SK-N-SH treated with all-trans-retinoic acid at 6 μM for 48 hours (cell line): ENCODE results near the gene NTM.

ENCODE experiments used
- ARNTL ChIP-seq: fragments of 450-650 bp; formaldehyde crosslinking; IDR thresholded peaks from 2 replicates; pipeline ENCODE4 v1.5.0; 2020; ENCODE audit warnings: low read depth, mild to moderate bottlenecking, moderate library complexity, borderline replicate concordance
- PPARA ChIP-seq: fragments of 250-450 bp; sonication (Bioruptor Pico); IDR thresholded peaks from 2 replicates; pipeline ENCODE4 v1.5.0; 2020; ENCODE audit warnings: mild to moderate bottlenecking, borderline replicate concordance
- RARB ChIP-seq: fragments of 250-450 bp; sonication (Bioruptor Pico); IDR thresholded peaks from 2 replicates; pipeline ENCODE4 v1.8.0; 2021; ENCODE audit warnings: mild to moderate bottlenecking, moderate library complexity
- TCF4 ChIP-seq: fragments of 250-450 bp; sonication (Bioruptor Pico); IDR thresholded peaks from 2 replicates; pipeline ENCODE4 v1.8.0; 2021; ENCODE audit warnings: mild to moderate bottlenecking, moderate library complexity, borderline replicate concordance
- TSHZ2 ChIP-seq: fragments of 250-450 bp; sonication (Bioruptor Pico); IDR thresholded peaks from 2 replicates; pipeline ENCODE4 v1.5.0; 2020; ENCODE audit warnings: mild to moderate bottlenecking, moderate library complexity
- ZFP3 ChIP-seq: fragments of 250-450 bp; sonication (Bioruptor Pico); IDR thresholded peaks from 2 replicates; pipeline ENCODE4 v1.5.0; 2020; ENCODE audit warnings: mild to moderate bottlenecking, moderate library complexity
- ZNF565 ChIP-seq: fragments of 450-650 bp; formaldehyde crosslinking; conservative IDR thresholded peaks from 2 replicates; pipeline ENCODE4 v1.5.0; 2020; ENCODE audit warnings: low read depth, mild to moderate bottlenecking, moderate library complexity
- TF ChIP-seq, protein P1 (sequence below): fragments of 250-450 bp; sonication (Bioruptor Pico); IDR thresholded peaks from 2 replicates; pipeline ENCODE4 v1.8.0; 2020; ENCODE audit warnings: mild to moderate bottlenecking, moderate library complexity, borderline replicate concordance
- TF ChIP-seq, protein P2 (sequence below): fragments of 250-450 bp; sonication (Bioruptor Pico); IDR thresholded peaks from 2 replicates; pipeline ENCODE4 v1.5.1; 2020; ENCODE audit warnings: low read depth, mild to moderate bottlenecking, moderate library complexity

- TF ChIP-seq RARB (CRISPR knock-in tag), result no peak
- no peak for TF ChIP-seq ARNTL (CRISPR knock-in tag)
- no peak for TF ChIP-seq PPARA (CRISPR knock-in tag)
- TF ChIP-seq, protein P1, sequence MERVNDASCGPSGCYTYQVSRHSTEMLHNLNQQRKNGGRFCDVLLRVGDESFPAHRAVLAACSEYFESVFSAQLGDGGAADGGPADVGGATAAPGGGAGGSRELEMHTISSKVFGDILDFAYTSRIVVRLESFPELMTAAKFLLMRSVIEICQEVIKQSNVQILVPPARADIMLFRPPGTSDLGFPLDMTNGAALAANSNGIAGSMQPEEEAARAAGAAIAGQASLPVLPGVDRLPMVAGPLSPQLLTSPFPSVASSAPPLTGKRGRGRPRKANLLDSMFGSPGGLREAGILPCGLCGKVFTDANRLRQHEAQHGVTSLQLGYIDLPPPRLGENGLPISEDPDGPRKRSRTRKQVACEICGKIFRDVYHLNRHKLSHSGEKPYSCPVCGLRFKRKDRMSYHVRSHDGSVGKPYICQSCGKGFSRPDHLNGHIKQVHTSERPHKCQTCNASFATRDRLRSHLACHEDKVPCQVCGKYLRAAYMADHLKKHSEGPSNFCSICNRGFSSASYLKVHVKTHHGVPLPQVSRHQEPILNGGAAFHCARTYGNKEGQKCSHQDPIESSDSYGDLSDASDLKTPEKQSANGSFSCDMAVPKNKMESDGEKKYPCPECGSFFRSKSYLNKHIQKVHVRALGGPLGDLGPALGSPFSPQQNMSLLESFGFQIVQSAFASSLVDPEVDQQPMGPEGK (CRISPR knock-in tag), result no peak
- TF ChIP-seq, protein P2, sequence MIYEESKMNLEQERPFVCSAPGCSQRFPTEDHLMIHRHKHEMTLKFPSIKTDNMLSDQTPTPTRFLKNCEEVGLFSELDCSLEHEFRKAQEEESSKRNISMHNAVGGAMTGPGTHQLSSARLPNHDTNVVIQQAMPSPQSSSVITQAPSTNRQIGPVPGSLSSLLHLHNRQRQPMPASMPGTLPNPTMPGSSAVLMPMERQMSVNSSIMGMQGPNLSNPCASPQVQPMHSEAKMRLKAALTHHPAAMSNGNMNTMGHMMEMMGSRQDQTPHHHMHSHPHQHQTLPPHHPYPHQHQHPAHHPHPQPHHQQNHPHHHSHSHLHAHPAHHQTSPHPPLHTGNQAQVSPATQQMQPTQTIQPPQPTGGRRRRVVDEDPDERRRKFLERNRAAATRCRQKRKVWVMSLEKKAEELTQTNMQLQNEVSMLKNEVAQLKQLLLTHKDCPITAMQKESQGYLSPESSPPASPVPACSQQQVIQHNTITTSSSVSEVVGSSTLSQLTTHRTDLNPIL (CRISPR knock-in tag), result no peak
- no peak for TF ChIP-seq TCF4 (CRISPR knock-in tag)
- TF ChIP-seq ZFP3 (CRISPR knock-in tag), result no peak
- no peak for TF ChIP-seq TSHZ2 (CRISPR knock-in tag)
- no peak for TF ChIP-seq ZNF565 (CRISPR knock-in tag)
These were observed 236.5 kb downstream of the NTM start for GRCh38 chr11:131606811-131607335.
